ENCODE measurements around the gene ZNF827.

The ZNF827 gene

GRCh38 chr4:145775406-145775805, 163.2 kb downstream of the ZNF827 start:
- no peak for DNase-seq (ENCODE audit: low spot score)
- in situ Hi-C loops (cut with MboI; ENCODE audit: low pct_unique_long_range_greater_than_20kb, low sequenced_read_pairs, unreplicated experiment), result no loop called here
- no peak for TF ChIP-seq CTCF (IDR thresholded peaks at IDR 0.05; ENCODE audit: extremely low read depth, insufficient read depth, missing control alignments)

- in situ Hi-C loops (cut with MboI; ENCODE audit: low pct_unique_long_range_greater_than_20kb, low sequenced_read_pairs, unreplicated experiment), result no loop called here
- DNase-seq (ENCODE audit: low spot score), result no peak
- no peak for TF ChIP-seq CTCF (IDR thresholded peaks at IDR 0.05; ENCODE audit: extremely low read depth, insufficient read depth, missing control alignments)
Measured at GRCh38 chr4:145774473-145774872, 164.2 kb downstream of the ZNF827 start.

- no peak for DNase-seq (ENCODE audit: low spot score)
- no peak for TF ChIP-seq CTCF (IDR thresholded peaks at IDR 0.05; ENCODE audit: extremely low read depth, insufficient read depth, missing control alignments)
- in situ Hi-C loops (cut with MboI; ENCODE audit: low pct_unique_long_range_greater_than_20kb, low sequenced_read_pairs, unreplicated experiment), result no loop called here
Measured at GRCh38 chr4:145773581-145774234, 164.9 kb downstream of the ZNF827 start.

- no peak for DNase-seq (ENCODE audit: low spot score)
- in situ Hi-C loops (cut with MboI; ENCODE audit: low pct_unique_long_range_greater_than_20kb, low sequenced_read_pairs, unreplicated experiment), result no loop called here
- no peak for TF ChIP-seq CTCF (IDR thresholded peaks at IDR 0.05; ENCODE audit: extremely low read depth, insufficient read depth, missing control alignments)
Measured at GRCh38 chr4:145772347-145772746, 166.3 kb downstream of the ZNF827 start.

GRCh38 chr4:145770124-145770523, 168.5 kb downstream of the ZNF827 start:
- in situ Hi-C loops (cut with MboI; ENCODE audit: low pct_unique_long_range_greater_than_20kb, low sequenced_read_pairs, unreplicated experiment), result no loop called here
- TF ChIP-seq CTCF (IDR thresholded peaks at IDR 0.05; ENCODE audit: extremely low read depth, insufficient read depth, missing control alignments), result no peak
- no peak for DNase-seq (ENCODE audit: low spot score)

- no peak for DNase-seq (ENCODE audit: low spot score)
- in situ Hi-C loops (cut with MboI; ENCODE audit: low pct_unique_long_range_greater_than_20kb, low sequenced_read_pairs, unreplicated experiment), result no loop called here
- TF ChIP-seq CTCF (IDR thresholded peaks at IDR 0.05; ENCODE audit: extremely low read depth, insufficient read depth, missing control alignments), result no peak
Measured at GRCh38 chr4:145769450-145770037, 169.1 kb downstream of the ZNF827 start.
